Stimulated activated CD4-positive, alpha-beta T cell treated with anti-CD3 and anti-CD28 coated beads, Interleukin-15, amount 100 ng/mL, for 1 hour (primary cell): Measurements from ENCODE around the gene APOC3.

Experiments used
- DNase-seq, 2 donors: peaks; one replicate each; pipeline ENCODE4 v3.0.0-alpha.2; 2020; ENCODE audit warnings: low read depth in 1 of 2, low spot score in 1 of 2

APOC3 gene

GRCh38 chr11:116829525-116830183 is at the start of gene APOC3:
APOC3 (plus strand) TSS chr11:116829907; CDS start chr11:116830583, 676 bp downstream.
- DNase-seq: no peak

- DNase-seq: no peak
These were observed 47.0 kb upstream of the APOC3 start for GRCh38 chr11:116782728-116783127.

- no peak for DNase-seq
These were observed 43.4 kb upstream of the APOC3 start for GRCh38 chr11:116786326-116786725.

- DNase-seq: no peak
These were observed 42.7 kb upstream of the APOC3 start for GRCh38 chr11:116786966-116787365.

GRCh38 chr11:116787436-116787785 is 42.3 kb upstream of the APOC3 start:
- DNase-seq: no peak

- peak; percentile 69 to 73 for DNase-seq
These were observed 41.8 kb upstream of the APOC3 start, which contains the start of gene ZPR1 for GRCh38 chr11:116787786-116788486. ZPR1 (minus strand) TSS chr11:116788023; CDS start chr11:116787990, 33 bp downstream.

GRCh38 chr11:116788534-116788933 is 41.2 kb upstream of the APOC3 start:
- no peak for DNase-seq

- no peak for DNase-seq
These were observed 40.7 kb upstream of the APOC3 start for GRCh38 chr11:116788975-116789374.

- no peak for DNase-seq
These were observed 39.3 kb upstream of the APOC3 start for GRCh38 chr11:116790167-116791001.

- peak; percentile 50 to 65 for DNase-seq
These were observed 38.5 kb upstream of the APOC3 start for GRCh38 chr11:116791002-116791812.

- no peak for DNase-seq
These were observed 37.9 kb upstream of the APOC3 start, which contains the start of gene APOA5 for GRCh38 chr11:116791813-116792143. APOA5 (minus strand) TSS chr11:116791879; CDS start chr11:116791860, 19 bp downstream.

GRCh38 chr11:116792144-116792868 is 37.4 kb upstream of the APOC3 start:
- DNase-seq: no peak

GRCh38 chr11:116792869-116793771 is 36.6 kb upstream of the APOC3 start:
- no peak for DNase-seq

GRCh38 chr11:116793772-116794097 is 36.0 kb upstream of the APOC3 start:
- no peak for DNase-seq

GRCh38 chr11:116794851-116795250 is 34.9 kb upstream of the APOC3 start:
- DNase-seq: no peak

GRCh38 chr11:116796548-116796947 is 33.2 kb upstream of the APOC3 start:
- no peak for DNase-seq

GRCh38 chr11:116797816-116798215 is 31.9 kb upstream of the APOC3 start:
- no peak for DNase-seq

- DNase-seq: no peak
These were observed 31.3 kb upstream of the APOC3 start for GRCh38 chr11:116798368-116798767.

- no peak for DNase-seq
These were observed 29.1 kb upstream of the APOC3 start for GRCh38 chr11:116800610-116801009.
